Measurements from ENCODE around the gene SH3GL3. TPM values are rescaled to one million over a fixed set of nuclear protein-coding genes. Genes with fewer than 3 reads are reported as not detected.

The SH3GL3 gene
- total RNA-seq, 1 donor from 2014 or later = not detected

DNA sequence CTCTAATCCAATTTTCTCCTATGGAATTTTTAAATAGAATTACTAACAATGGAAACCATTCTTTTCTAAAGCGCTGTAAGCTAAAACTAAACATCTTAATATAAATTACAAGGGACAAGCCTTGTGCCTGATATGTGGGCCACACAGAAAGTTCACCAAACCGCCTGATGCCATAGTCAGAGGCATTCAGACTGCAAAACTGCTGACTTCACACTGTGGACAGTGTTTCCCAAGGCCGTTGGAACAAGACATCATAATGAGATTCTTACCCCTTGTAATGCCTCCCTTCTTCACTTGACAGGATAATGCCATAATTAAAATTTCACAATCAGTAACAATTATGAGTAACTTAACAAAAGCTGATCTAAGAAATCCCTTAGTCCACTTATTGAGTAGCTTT is 14.9 kb downstream of the SH3GL3 start:
- no peak for DNase-seq (ENCODE audit: low read depth in 2 of 2)

DNA sequence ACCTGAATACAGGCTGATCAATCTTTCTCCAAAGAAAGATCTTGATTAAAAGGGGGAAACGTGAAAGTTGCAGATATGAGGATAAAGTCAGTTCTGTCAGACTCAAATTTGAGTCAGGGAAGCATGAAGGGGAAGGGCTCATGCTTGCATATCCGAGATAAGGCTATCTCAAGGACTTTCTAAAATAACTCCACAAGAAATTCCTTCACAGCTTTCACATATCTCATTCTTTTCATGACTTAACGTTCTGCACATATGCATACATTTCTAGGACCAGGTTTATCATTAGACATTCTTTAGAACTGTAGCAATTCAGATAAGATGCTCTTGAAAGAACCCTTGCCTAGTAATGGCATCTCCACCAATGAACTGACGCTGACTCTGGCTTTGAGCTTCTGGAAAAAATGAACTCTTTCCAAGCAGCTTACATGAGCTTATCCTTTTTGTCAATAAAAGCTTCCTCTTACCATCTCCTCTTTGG is 15.9 kb downstream of the SH3GL3 start:
- DNase-seq (ENCODE audit: low read depth in 2 of 2) = no peak

DNA sequence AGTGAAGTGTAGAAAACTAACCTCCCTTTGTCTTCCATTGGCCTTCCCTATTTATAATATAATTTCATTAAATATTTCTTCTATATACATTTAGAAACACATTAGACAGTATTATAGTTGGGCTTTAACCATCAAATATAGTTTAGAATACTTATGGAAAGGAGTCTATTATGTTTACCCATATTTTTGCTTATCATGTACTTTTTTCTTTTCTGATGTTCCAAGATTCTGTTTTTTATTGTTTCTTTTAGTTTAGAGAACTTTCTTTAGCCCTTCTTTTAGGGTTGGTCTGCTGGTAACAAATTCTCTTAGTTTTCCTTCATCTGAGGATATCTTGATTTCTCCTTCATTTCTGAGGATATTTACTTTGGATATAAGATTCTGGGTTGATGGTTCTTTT is 23.7 kb downstream of the SH3GL3 start:
- no peak for DNase-seq (ENCODE audit: low read depth in 2 of 2)

DNA sequence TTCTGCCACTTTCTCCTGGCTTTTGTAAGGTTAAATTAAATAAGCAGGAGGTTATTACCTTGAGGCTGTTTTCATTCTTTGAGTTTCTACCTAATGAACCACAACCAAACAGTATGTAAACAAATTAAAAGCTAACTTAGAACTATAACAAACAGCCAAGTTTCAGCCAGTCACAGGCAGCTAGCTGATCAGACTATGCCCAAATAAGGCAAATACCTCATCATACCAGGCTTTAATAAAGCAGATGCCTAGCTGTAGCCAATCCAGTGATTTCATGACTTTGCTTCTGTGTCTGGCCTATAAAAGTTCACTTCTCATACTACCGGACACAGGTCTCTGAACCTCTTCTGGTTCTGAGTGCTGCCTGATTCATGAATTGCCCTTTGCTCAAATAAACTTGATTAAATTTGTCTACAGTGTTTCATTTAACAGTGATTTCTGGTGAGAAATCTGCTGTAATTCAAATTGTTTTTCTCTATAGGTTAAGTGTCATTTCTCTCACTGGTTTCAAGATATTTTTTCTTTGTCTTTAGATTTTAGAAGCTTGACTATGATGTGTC is 24.2 kb downstream of the SH3GL3 start:
- no peak for DNase-seq (ENCODE audit: low read depth in 2 of 2)

GRCh38 chr15:83472151-83472550 is 25.0 kb downstream of the SH3GL3 start:
- DNase-seq (ENCODE audit: low read depth in 2 of 2) = no peak

GRCh38 chr15:83472797-83473196 is 25.7 kb downstream of the SH3GL3 start:
- no peak for DNase-seq (ENCODE audit: low read depth in 2 of 2)

GRCh38 chr15:83474578-83474977 is 27.4 kb downstream of the SH3GL3 start:
- no peak for DNase-seq (ENCODE audit: low read depth in 2 of 2)

DNA sequence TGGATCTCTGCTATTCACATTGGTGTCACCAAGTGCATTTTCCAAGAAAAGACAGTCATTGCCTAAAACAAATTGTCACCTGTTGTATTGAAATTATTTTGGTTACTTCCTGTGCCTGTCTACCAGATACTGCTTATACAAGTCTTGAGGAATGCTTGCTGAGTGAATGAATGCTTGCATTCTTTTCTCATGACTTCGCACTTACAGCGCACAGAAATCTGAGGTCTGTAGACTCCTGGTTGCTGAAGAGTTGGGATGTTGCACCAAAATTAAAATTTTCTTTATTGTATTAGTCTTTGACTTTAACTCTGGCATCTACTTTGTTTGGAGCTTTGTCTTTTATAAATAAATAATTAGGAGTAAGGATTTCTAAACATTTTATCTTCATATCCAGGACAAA is 28.4 kb downstream of the SH3GL3 start:
- no peak for DNase-seq (ENCODE audit: low read depth in 2 of 2)

DNA sequence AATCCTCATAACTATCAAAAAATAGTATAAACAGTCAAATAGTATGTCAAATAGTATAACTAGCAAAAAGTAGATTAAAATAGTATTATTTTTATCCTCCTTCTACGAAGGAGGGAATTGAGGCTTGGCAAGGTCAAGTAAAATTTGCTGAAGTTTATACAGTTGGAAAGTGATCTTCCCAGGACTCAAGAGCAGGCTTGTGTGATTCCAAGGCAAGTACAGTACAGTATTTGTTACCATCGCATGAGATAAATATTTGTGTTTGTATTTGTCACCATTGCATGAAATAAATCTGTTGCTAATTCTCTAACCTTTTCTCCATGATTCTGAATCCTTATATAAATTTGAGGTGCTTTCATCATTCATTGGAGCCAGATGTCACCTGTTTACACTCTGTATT is 28.9 kb downstream of the SH3GL3 start:
- no peak for DNase-seq (ENCODE audit: low read depth in 2 of 2)

GRCh38 chr15:83476708-83477107 is 29.6 kb downstream of the SH3GL3 start:
- no peak for DNase-seq (ENCODE audit: low read depth in 2 of 2)

- no peak for DNase-seq (ENCODE audit: low read depth in 2 of 2)
Measured at GRCh38 chr15:83477172-83477807, 30.1 kb downstream of the SH3GL3 start.

- no peak for DNase-seq (ENCODE audit: low read depth in 2 of 2)
Measured at GRCh38 chr15:83477808-83478537, 30.8 kb downstream of the SH3GL3 start.

GRCh38 chr15:83483612-83484011 is 36.5 kb downstream of the SH3GL3 start:
- DNase-seq (ENCODE audit: low read depth in 2 of 2) = no peak

- no peak for DNase-seq (ENCODE audit: low read depth in 2 of 2)
Measured at GRCh38 chr15:83484636-83485035, 37.5 kb downstream of the SH3GL3 start.

DNA sequence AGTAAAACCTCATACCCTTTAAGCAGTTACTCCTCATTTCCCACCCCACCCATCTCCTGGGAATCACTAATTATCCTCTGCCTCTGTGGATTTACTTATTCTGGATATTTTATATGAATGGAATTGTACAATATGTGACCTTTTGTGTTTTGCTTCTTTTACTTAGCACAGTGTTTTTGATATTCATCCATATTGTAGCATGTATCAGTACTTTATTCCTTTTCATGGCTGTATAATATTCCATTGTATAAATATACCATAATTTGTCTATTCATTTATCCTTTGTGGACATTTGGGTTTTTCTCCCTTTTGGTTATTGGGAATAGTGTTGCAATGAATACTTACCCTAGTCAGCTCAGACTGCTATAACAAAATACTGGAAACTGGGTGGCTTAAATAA is 39.2 kb downstream of the SH3GL3 start:
- DNase-seq (ENCODE audit: low read depth in 2 of 2) = no peak

DNA sequence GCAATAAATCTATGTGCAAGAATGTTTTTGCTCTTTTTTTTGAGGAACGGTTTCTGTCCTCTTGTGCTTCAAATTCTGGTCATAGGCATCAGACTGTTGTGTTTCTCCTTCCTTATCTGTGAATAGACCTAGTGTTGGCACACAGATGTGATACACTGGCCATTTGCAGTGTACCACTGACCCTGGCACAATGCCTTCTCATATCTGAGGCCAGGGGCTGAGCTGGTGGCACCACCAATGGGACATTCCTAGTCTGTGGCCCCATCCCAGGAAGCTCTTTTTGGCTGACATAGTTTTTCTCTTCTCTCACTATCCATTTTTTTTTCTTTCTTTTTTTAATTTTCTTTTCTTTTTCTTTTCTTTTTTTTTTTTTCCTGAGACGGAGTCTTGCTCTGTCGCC is 40.4 kb downstream of the SH3GL3 start:
- no peak for DNase-seq (ENCODE audit: low read depth in 2 of 2)

DNA sequence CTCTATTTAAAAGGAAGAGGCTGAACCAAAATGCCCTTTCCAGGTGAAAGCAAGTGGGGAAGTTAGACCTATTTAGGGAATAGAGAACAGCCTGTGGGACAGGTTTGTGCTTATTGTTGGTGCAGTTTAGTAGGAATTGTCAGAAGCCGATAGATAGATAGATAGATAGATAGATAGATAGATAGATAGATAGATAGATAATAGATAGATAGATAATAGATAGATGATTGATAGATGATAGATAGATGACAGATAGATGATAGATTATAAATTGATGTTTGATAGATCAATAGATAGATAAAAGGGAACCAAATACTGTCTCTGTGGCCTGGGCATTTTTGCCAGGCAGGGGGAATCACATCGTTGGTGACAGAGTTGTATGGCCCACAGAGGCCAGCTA is 42.5 kb downstream of the SH3GL3 start:
- DNase-seq (ENCODE audit: low read depth in 2 of 2) = no peak

- no peak for DNase-seq (ENCODE audit: low read depth in 2 of 2)
Measured at GRCh38 chr15:83491486-83491885, 44.3 kb downstream of the SH3GL3 start.

- no peak for DNase-seq (ENCODE audit: low read depth in 2 of 2)
Measured at GRCh38 chr15:83496766-83497165, 49.6 kb downstream of the SH3GL3 start.

DNA sequence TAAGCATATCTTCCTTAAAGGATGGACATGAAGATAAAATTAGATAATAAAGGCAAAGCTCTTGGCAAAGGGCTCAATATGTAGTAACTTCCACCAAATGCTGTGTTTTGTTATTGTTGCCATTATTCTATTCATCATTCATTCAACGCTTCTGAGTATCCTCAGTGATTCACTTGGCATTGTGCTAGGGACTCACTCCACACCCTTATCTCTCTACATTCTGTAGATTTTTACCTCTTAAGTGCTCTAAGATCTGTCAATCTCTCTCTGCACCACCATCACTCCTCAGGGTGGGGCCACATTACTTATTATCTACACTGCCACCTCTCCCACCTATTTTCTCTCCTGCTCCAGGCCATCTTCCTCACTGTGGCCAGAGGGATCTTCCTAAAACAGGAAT is 51.2 kb downstream of the SH3GL3 start:
- no peak for DNase-seq (ENCODE audit: low read depth in 2 of 2)

- DNase-seq (ENCODE audit: low read depth in 2 of 2) = no peak
Measured at GRCh38 chr15:83498801-83499200, 51.7 kb downstream of the SH3GL3 start.

- no peak for DNase-seq (ENCODE audit: low read depth in 2 of 2)
Measured at GRCh38 chr15:83499476-83499875, 52.3 kb downstream of the SH3GL3 start.

All from lung microvascular endothelial cell (primary cell).